Hepatocyte (in vitro differentiated cells): ENCODE results near the gene PTPRK.

ENCODE experiments used
- CTCF ChIP-seq: fragments of 200-600 bp; sonication (generic); IDR thresholded peaks from 2 replicates; pipeline ENCODE4 v1.5.1; 2016; ENCODE audit warnings: antibody characterized with exemption, mild to moderate bottlenecking; ENCODE audit not compliant: poor library complexity
- EZH2 ChIP-seq: fragments of 200-600 bp; sonication (generic); IDR thresholded peaks from 2 replicates; pipeline ENCODE4 v1.6.1; 2016; ENCODE audit warnings: antibody characterized with exemption, mild to moderate bottlenecking, borderline replicate concordance
- EZH2phosphoT487 ChIP-seq: fragments of 200-600 bp; sonication (generic); IDR thresholded peaks from one replicate; pipeline ENCODE4 v1.6.1; 2018; ENCODE audit warnings: antibody characterized with exemption, mild to moderate bottlenecking, low read depth, moderate library complexity; ENCODE audit not compliant: unreplicated experiment, severe bottlenecking

GRCh38 chr6:128491610-128492206, 28.7 kb downstream of the PTPRK start:
- TF ChIP-seq CTCF: no peak
- TF ChIP-seq EZH2phosphoT487: no peak
- TF ChIP-seq EZH2: no peak
